GM23338 (cell line): Measurements from ENCODE around the gene NINJ1. TPM values are rescaled to one million over a fixed set of nuclear protein-coding genes. Genes with fewer than 3 reads are reported as not detected.
A peak's percentile ranks its signal among the peaks of the same experiment; 100 is the strongest.
"Not testable (repeated sequence)": the region's sequence is repeated elsewhere in the genome, so short reads cannot be mapped to it uniquely, and the experiment has no call there.

Source experiments
- ATAC-seq: fragments of 200-7000 bp; cut with Tn5 transposase; 3 replicates; pipeline ENCODE4 v1.9.1; 2020
- DNase-seq: peaks from one replicate; pipeline ENCODE4 v3.0.0-alpha.2; 2015; ENCODE audit warnings: low spot score
- H2AFZ ChIP-seq: fragments of 200-600 bp; sonication (generic); 2 replicates; pipeline ENCODE4 v1.8.0; 2016; ENCODE audit warnings: antibody characterized with exemption, mild to moderate bottlenecking, moderate library complexity
- H3F3A ChIP-seq: fragments of 200-600 bp; sonication (generic); replicated peaks from 2 replicates; pipeline ENCODE4 v1.8.0; 2017; ENCODE audit warnings: antibody characterized with exemption, mixed run types, low read depth
- H3K27ac ChIP-seq: fragments of 200-600 bp; sonication (generic); 2 replicates; pipeline ENCODE4 v1.6.1; 2016; ENCODE audit warnings: low read depth
- H3K27me3 ChIP-seq: fragments of 200-600 bp; sonication (generic); 2 replicates; pipeline ENCODE4 v1.8.0; 2016; ENCODE audit warnings: mild to moderate bottlenecking, mixed run types, moderate library complexity; ENCODE audit not compliant: insufficient read depth
- H3K36me3 ChIP-seq: fragments of 200-600 bp; sonication (generic); 2 replicates; pipeline ENCODE4 v1.8.0; 2016; ENCODE audit warnings: mild to moderate bottlenecking; ENCODE audit not compliant: insufficient read depth
- H3K4me1 ChIP-seq: fragments of 200-600 bp; sonication (generic); 2 replicates; pipeline ENCODE4 v1.8.0; 2016; ENCODE audit warnings: mild to moderate bottlenecking, moderate library complexity; ENCODE audit not compliant: insufficient read depth
- H3K4me2 ChIP-seq: fragments of 200-600 bp; sonication (generic); 2 replicates; pipeline ENCODE4 v1.7.1; 2017; ENCODE audit warnings: mixed run types
- H3K4me3 ChIP-seq: fragments of 200-600 bp; sonication (generic); 2 replicates; pipeline ENCODE4 v1.6.1; 2016; ENCODE audit warnings: mixed run types
- H3K79me2 ChIP-seq: fragments of 200-600 bp; sonication (generic); replicated peaks from 2 replicates; pipeline ENCODE4 v1.8.0; 2017; ENCODE audit warnings: mild to moderate bottlenecking; ENCODE audit not compliant: insufficient read depth
- H3K9me2 ChIP-seq: fragments of 200-600 bp; sonication (generic); 2 replicates; pipeline ENCODE4 v1.8.0; 2017; ENCODE audit not compliant: insufficient read depth
- H4K20me1 ChIP-seq: fragments of 200-600 bp; sonication (generic); replicated peaks from 2 replicates; pipeline ENCODE4 v1.8.0; 2017; ENCODE audit warnings: mild to moderate bottlenecking; ENCODE audit not compliant: insufficient read depth
- H3K27ac Mint-ChIP-seq: 2 replicates; pipeline ENCODE4 v1.8.0; 2020; ENCODE audit warnings: inconsistent platforms, mild to moderate bottlenecking, moderate library complexity, mixed read lengths
- H3K27me3 Mint-ChIP-seq: 3 replicates; pipeline ENCODE4 v1.8.0; 2022; ENCODE audit warnings: low read depth, mild to moderate bottlenecking, moderate library complexity, mixed read lengths, inconsistent platforms; ENCODE audit not compliant: insufficient read depth, poor library complexity
- H3K36me3 Mint-ChIP-seq: 3 replicates; pipeline ENCODE4 v1.8.0; 2021; ENCODE audit warnings: low read depth, mild to moderate bottlenecking, inconsistent platforms, moderate library complexity, mixed read lengths
- H3K4me1 Mint-ChIP-seq: 3 replicates; pipeline ENCODE4 v1.8.0; 2020; ENCODE audit warnings: mild to moderate bottlenecking, inconsistent platforms, mixed read lengths
- H3K4me3 Mint-ChIP-seq: 3 replicates; pipeline ENCODE4 v1.8.0; 2021; ENCODE audit warnings: moderate library complexity, mild to moderate bottlenecking, inconsistent platforms, mixed read lengths
- H3K9me3 Mint-ChIP-seq: 3 replicates; pipeline ENCODE4 v1.8.0; 2020; ENCODE audit warnings: moderate library complexity, mild to moderate bottlenecking, inconsistent platforms, mixed read lengths
- EZH2 ChIP-seq: fragments of 200-600 bp; sonication (generic); IDR thresholded peaks from one replicate; pipeline ENCODE4 v1.8.0; 2017; ENCODE audit warnings: antibody characterized with exemption, mild to moderate bottlenecking, low read depth; ENCODE audit not compliant: unreplicated experiment
- REST ChIP-seq: IDR thresholded peaks from one replicate; pipeline ENCODE4 v1.6.1; 2018; ENCODE audit warnings: antibody characterized with exemption; ENCODE audit not compliant: unreplicated experiment
- STAT1 ChIP-seq: IDR thresholded peaks from one replicate; pipeline ENCODE4 v1.6.1; 2016; ENCODE audit warnings: antibody characterized with exemption; ENCODE audit not compliant: unreplicated experiment
- ZNF331 ChIP-seq: fragments of 250-450 bp; sonication (Bioruptor Pico); IDR thresholded peaks from 2 replicates; pipeline ENCODE4 v1.5.0; 2020; ENCODE audit warnings: low read depth, mild to moderate bottlenecking, moderate library complexity
- ZNF462 ChIP-seq: fragments of 250-450 bp; sonication (Bioruptor Pico); IDR thresholded peaks from 2 replicates; pipeline ENCODE4 v1.5.0; 2020; ENCODE audit warnings: mild to moderate bottlenecking, moderate library complexity
- polyA plus RNA-seq: library from polyadenylated mRNA; unstranded; fragments of >200 nt; fragmentation: Nextera tagmentation; extraction: Ambion mirVana; gene quantifications from 2 replicates; pipeline ENCODE4 v1.2.1, GENCODE V29; 2016
- total RNA-seq: library from RNA; depleted of rRNA; stranded (reverse); fragments of >200 nt; shearing (Covaris generic); gene quantifications from 2 replicates; pipeline ENCODE4 v1.2.3, GENCODE V29; 2014

The NINJ1 gene
- total and polyA plus RNA-seq, 2 experiments from 2014 or later, result 36.3 to 39.7 TPM

DNA sequence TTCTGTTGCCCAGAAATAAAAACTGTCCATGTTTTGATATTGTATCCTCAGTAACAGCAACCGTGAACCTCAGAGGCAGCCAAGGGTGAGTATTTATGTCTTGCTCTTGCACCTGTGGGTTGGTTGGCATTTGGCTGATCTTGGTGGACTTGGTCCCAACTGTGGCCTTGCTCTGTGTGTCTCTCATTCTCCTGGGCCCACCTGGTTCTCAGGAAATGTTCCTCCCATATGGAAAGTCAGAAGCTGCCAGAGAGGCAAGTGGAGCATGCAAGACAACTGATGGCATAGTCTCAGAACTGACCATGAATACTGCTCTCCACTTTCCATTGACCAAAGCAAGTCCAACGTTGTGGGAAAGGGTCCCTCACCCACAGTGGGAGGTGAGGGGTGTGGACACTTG lies 13.6 kb upstream of the NINJ1 start:
- H3K79me2 ChIP-seq, result no peaks in the 10 kb centered on the region
- H3F3A ChIP-seq, result no peaks in the 10 kb centered on the region
- H3K9me2 ChIP-seq, result no peaks in the 10 kb centered on the region; the same call in 1 of the 2 replicates
- H2AFZ ChIP-seq, result no peak overlapping the region
- ATAC-seq (no peak), DNase-seq (no peak)
- peaks cover 6% of the 10 kb centered on the region; the same call in 2 of the 3 replicates for H3K4me1 Mint-ChIP-seq
- no peaks in the 10 kb centered on the region for H4K20me1 ChIP-seq
- H3K4me2 ChIP-seq, result no peak overlapping the region
- H3K36me3 Mint-ChIP-seq, result no peaks in the 10 kb centered on the region
- no peak overlapping the region for H3K27ac ChIP-seq
- H3K27ac Mint-ChIP-seq, result no peak overlapping the region
- no peaks in the 10 kb centered on the region for H3K27me3 ChIP-seq
- TF ChIP-seq REST (no peak), ZNF331 (CRISPR knock-in tag) (no peak)
- no peaks in the 10 kb centered on the region for H3K27me3 Mint-ChIP-seq
- no peak overlapping the region for H3K4me3 ChIP-seq
- H3K9me3 Mint-ChIP-seq, result no peaks in the 10 kb centered on the region; the same call in 2 of the 3 replicates
- no peaks in the 10 kb centered on the region for H3K4me1 ChIP-seq
- no peaks in the 10 kb centered on the region for H3K36me3 ChIP-seq
- H3K4me3 Mint-ChIP-seq, result no peak overlapping the region

DNA sequence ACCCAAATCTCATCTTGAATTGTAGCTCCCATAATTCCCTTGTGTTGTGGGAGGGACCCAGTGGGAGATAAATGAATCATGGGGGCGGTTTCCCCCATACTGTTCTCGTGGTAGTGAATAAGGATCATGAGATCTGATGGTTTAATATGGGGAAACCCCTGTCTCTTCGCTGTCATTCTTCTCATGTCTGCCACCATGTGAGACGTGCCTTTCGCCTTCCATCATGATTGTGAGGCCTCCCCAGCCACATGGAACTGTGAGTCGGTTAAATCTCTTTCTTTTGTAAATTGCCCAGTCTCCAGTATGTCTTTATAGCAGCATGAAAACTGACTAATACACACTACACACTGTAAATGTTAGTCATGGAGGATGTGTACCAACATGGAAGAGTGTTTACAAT lies 12.6 kb upstream of the NINJ1 start:
- ATAC-seq, DNase-seq, H3K36me3 ChIP-seq: not testable (repeated sequence)

GRCh38 chr9:93143830-93144530 lies 9.9 kb upstream of the NINJ1 start:
- H3K4me3 Mint-ChIP-seq, result no peak overlapping the region
- no peaks in the 10 kb centered on the region for H3K9me3 Mint-ChIP-seq
- H3K27ac Mint-ChIP-seq, result no peak overlapping the region
- no peak overlapping the region for H3K27ac ChIP-seq
- DNase-seq (no peak), ATAC-seq (peak; percentile 69)
- no peaks in the 10 kb centered on the region for H3K79me2 ChIP-seq
- no peaks in the 10 kb centered on the region for H3K27me3 Mint-ChIP-seq
- peak overlapping the region; percentile 86 for H2AFZ ChIP-seq
- no peaks in the 10 kb centered on the region for H3K36me3 ChIP-seq
- H4K20me1 ChIP-seq, result no peaks in the 10 kb centered on the region
- H3K4me2 ChIP-seq, result no peak overlapping the region
- no peak overlapping the region for H3K4me3 ChIP-seq
- H3K9me2 ChIP-seq, result no peaks in the 10 kb centered on the region; the same call in 1 of the 2 replicates
- H3K27me3 ChIP-seq, result no peaks in the 10 kb centered on the region
- H3K36me3 Mint-ChIP-seq, result no peaks in the 10 kb centered on the region; the same call in 2 of the 3 replicates
- peaks cover 6% of the 10 kb centered on the region; the same call in 2 of the 3 replicates for H3K4me1 Mint-ChIP-seq
- no peaks in the 10 kb centered on the region for H3F3A ChIP-seq
- no peaks in the 10 kb centered on the region for H3K4me1 ChIP-seq
- TF ChIP-seq EZH2 (no peak), STAT1 (no peak), ZNF462 (no peak)

More for the DNA sequence above, 12.6 kb upstream of the NINJ1 start:
- not testable (repeated sequence) for H3K9me3 Mint-ChIP-seq, H3K27me3 ChIP-seq, H3K27ac Mint-ChIP-seq, H3K4me1 ChIP-seq, H3K4me3 ChIP-seq, H3K36me3 Mint-ChIP-seq, H3K79me2 ChIP-seq, H2AFZ ChIP-seq, H3K4me3 Mint-ChIP-seq, H3K4me2 ChIP-seq, H3K27ac ChIP-seq, H3K27me3 Mint-ChIP-seq, H3F3A ChIP-seq, H3K4me1 Mint-ChIP-seq, H3K9me2 ChIP-seq, H4K20me1 ChIP-seq
